H1 (cell line): ENCODE measurements around the gene CYP4B1. TPM values are rescaled to one million over a fixed set of nuclear protein-coding genes. Genes with fewer than 3 reads are reported as not detected.

Experiments
- CTCF ChIA-PET: fragments of 300-600 bp; sonication (Branson Sonifier 250); formaldehyde crosslinking; loops from one replicate; lab custom pipeline; 2021; ENCODE audit not compliant: partially characterized antibody; lab: Charles Lee
- POLR2A ChIA-PET: fragments of 300-600 bp; sonication (Branson Sonifier 250); formaldehyde crosslinking; loops from one replicate; lab custom pipeline; 2021; ENCODE audit warnings: inconsistent platforms; ENCODE audit not compliant: partially characterized antibody; lab: Charles Lee
- DNase-seq, 2 experiments: peaks; one replicate each; pipeline versions ENCODE4 v3.0.0 to v3.0.0-alpha.2; 2010 to 2022; ENCODE audit warnings: low spot score in 2 of 2, low read depth in 1 of 2, mixed read lengths in 1 of 2
- FAIRE-seq: peaks from 2 replicates; lab custom pipeline; 2011; peaks lifted over from hg19 to GRCh38; lab: Jason Lieb, UNC
- H2AFZ ChIP-seq: 2 replicates; pipeline ENCODE4 v1.8.1; 2012; ENCODE audit warnings: low read length, inconsistent platforms
- H2AK5ac ChIP-seq: 2 replicates; pipeline ENCODE4 v1.6.1; 2013; ENCODE audit warnings: low read depth, low read length
- H2BK120ac ChIP-seq: replicated peaks from 2 replicates; pipeline ENCODE3; 2013; ENCODE audit warnings: low read depth, low read length, inconsistent platforms
- H2BK12ac ChIP-seq: 2 replicates; pipeline ENCODE4 v1.6.1; 2013; ENCODE audit warnings: low read depth, low read length
- H2BK15ac ChIP-seq: 2 replicates; pipeline ENCODE4 v1.6.1; 2013; ENCODE audit warnings: low read length
- H2BK20ac ChIP-seq: 2 replicates; pipeline ENCODE4 v1.6.1; 2013; ENCODE audit warnings: low read length
- H2BK5ac ChIP-seq: 2 replicates; pipeline ENCODE4 v1.6.1; 2013; ENCODE audit warnings: low read depth, low read length
- H3K14ac ChIP-seq: 2 replicates; pipeline ENCODE4 v1.6.1; 2013; ENCODE audit warnings: inconsistent platforms; ENCODE audit not compliant: insufficient read length
- H3K18ac ChIP-seq: 2 replicates; pipeline ENCODE4 v1.6.1; 2013; ENCODE audit warnings: low read length; ENCODE audit errors: extremely low read depth
- H3K23ac ChIP-seq: 2 replicates; pipeline ENCODE4 v1.6.1; 2013; ENCODE audit warnings: inconsistent platforms; ENCODE audit not compliant: insufficient read length
- H3K23me2 ChIP-seq: 2 replicates; pipeline ENCODE4 v1.6.1; 2013; ENCODE audit warnings: low read depth, low read length
- H3K27ac ChIP-seq: 2 replicates; pipeline ENCODE4 v1.6.1; 2011; ENCODE audit warnings: low read depth, low read length, inconsistent platforms
- H3K27me3 ChIP-seq, 4 experiments: replicated peaks in 1 of 4; 1 replicate in 1 of 4; 2 replicates in 3 of 4; pipeline versions ENCODE4 v1.6.1 to v1.8.1; 2011 to 2013; ENCODE audit warnings: low read length in 3 of 4, mild to moderate bottlenecking in 3 of 4, inconsistent platforms in 2 of 4, mixed read lengths in 2 of 4, moderate library complexity in 1 of 4; ENCODE audit not compliant: control insufficient read depth in 3 of 4, insufficient read depth in 3 of 4; ENCODE audit errors: extremely low read depth in 1 of 4
- H3K36me3 ChIP-seq, 4 experiments: 2 replicates each; pipeline versions ENCODE4 v1.6.1 to v1.8.1; 2011 to 2013; ENCODE audit warnings: mild to moderate bottlenecking in 4 of 4, low read length in 3 of 4, moderate library complexity in 2 of 4, control low read depth in 1 of 4, inconsistent platforms in 1 of 4; ENCODE audit not compliant: insufficient read depth in 4 of 4, control insufficient read depth in 2 of 4
- H3K4ac ChIP-seq: replicated peaks from 2 replicates; pipeline ENCODE3; 2013; ENCODE audit warnings: low read length, low read depth, mixed read lengths, inconsistent platforms; ENCODE audit not compliant: insufficient read length
- H3K4me1 ChIP-seq, 4 experiments: replicated peaks in 1 of 4; 1 replicate in 1 of 4; 2 replicates in 3 of 4; pipeline versions ENCODE4 v1.6.1 to v1.8.1; 2011 to 2013; ENCODE audit warnings: low read length in 3 of 4, inconsistent platforms in 2 of 4, mixed read lengths in 1 of 4; ENCODE audit not compliant: insufficient read depth in 4 of 4, control insufficient read depth in 3 of 4
- H3K4me2 ChIP-seq, 2 experiments: 2 replicates each; pipeline versions ENCODE4 v1.6.1 to v1.8.1; 2011 to 2013; ENCODE audit warnings: low read depth in 2 of 2, low read length in 2 of 2, control low read depth in 1 of 2, inconsistent platforms in 1 of 2, mild to moderate bottlenecking in 1 of 2; ENCODE audit not compliant: insufficient read depth in 1 of 2
- H3K4me3 ChIP-seq, 4 experiments: fragments of 200-600, 300-600 bp in 1 of 4; sonication (generic), shearing (Covaris generic), sonication (Bioruptor Twin) in 1 of 4; 2 replicates each; pipeline versions ENCODE4 v1.5.1 to v1.8.1; 2011 to 2016; ENCODE audit warnings: low read length in 4 of 4, low read depth in 3 of 4, control low read depth in 2 of 4, inconsistent platforms in 2 of 4, mild to moderate bottlenecking in 2 of 4, mixed read lengths in 1 of 4, moderate library complexity in 1 of 4; ENCODE audit not compliant: insufficient read depth in 2 of 4; ENCODE audit errors: extremely low read depth in 1 of 4
- H3K56ac ChIP-seq: replicated peaks from 2 replicates; pipeline ENCODE3; 2013; ENCODE audit warnings: low read depth, mild to moderate bottlenecking, mixed read lengths, low read length, inconsistent platforms; ENCODE audit not compliant: insufficient read length
- H3K79me1 ChIP-seq: 2 replicates; pipeline ENCODE4 v1.6.1; 2013; ENCODE audit warnings: low read depth, low read length, control low read depth
- H3K79me2 ChIP-seq, 2 experiments: 2 replicates each; pipeline versions ENCODE4 v1.6.1 to v1.8.1; 2012 to 2013; ENCODE audit warnings: low read length in 2 of 2, mild to moderate bottlenecking in 2 of 2, inconsistent platforms in 1 of 2; ENCODE audit not compliant: insufficient read depth in 2 of 2, control insufficient read depth in 1 of 2
- H3K9ac ChIP-seq, 4 experiments: replicated peaks in 1 of 4; 1 replicate in 1 of 4; 2 replicates in 3 of 4; pipeline versions ENCODE4 v1.6.1 to v1.8.1; 2011 to 2013; ENCODE audit warnings: low read depth in 3 of 4, low read length in 3 of 4, control low read depth in 2 of 4, mild to moderate bottlenecking in 2 of 4, moderate library complexity in 2 of 4, inconsistent platforms in 1 of 4; ENCODE audit errors: extremely low read depth in 1 of 4
- H3K9me3 ChIP-seq, 2 experiments: 2 replicates each; pipeline versions ENCODE4 v1.6.1 to v1.8.1; 2012 to 2013; ENCODE audit warnings: mild to moderate bottlenecking in 2 of 2, moderate library complexity in 2 of 2, control low read depth in 1 of 2, inconsistent platforms in 1 of 2, low read depth in 1 of 2, low read length in 1 of 2, mixed read lengths in 1 of 2; ENCODE audit not compliant: insufficient read depth in 2 of 2
- H4K20me1 ChIP-seq, 2 experiments: replicated peaks in 1 of 2; 2 replicates each; pipeline versions ENCODE3 to v1.8.1; 2011 to 2013; ENCODE audit warnings: inconsistent platforms in 2 of 2, low read length in 2 of 2, mild to moderate bottlenecking in 1 of 2; ENCODE audit not compliant: insufficient read depth in 2 of 2, control insufficient read depth in 1 of 2
- H4K5ac ChIP-seq: 2 replicates; pipeline ENCODE4 v1.6.1; 2013; ENCODE audit warnings: low read length, low read depth, mixed read lengths, inconsistent platforms; ENCODE audit not compliant: insufficient read length
- H4K8ac ChIP-seq: 2 replicates; pipeline ENCODE4 v1.8.0; 2013; ENCODE audit warnings: mild to moderate bottlenecking, moderate library complexity, low read length, inconsistent platforms; ENCODE audit not compliant: insufficient read depth; ENCODE audit errors: extremely low read depth
- H4K91ac ChIP-seq: replicated peaks from 2 replicates; pipeline ENCODE3; 2013; ENCODE audit warnings: low read length, mixed read lengths, inconsistent platforms; ENCODE audit not compliant: insufficient read length
- CHD1 ChIP-seq: IDR thresholded peaks from 2 replicates; pipeline ENCODE4 v1.6.1; 2012; ENCODE audit warnings: low read depth, low read length, improper control_type of control experiment
- CTBP2 ChIP-seq: IDR thresholded peaks from 2 replicates; pipeline ENCODE4 v1.7.0; 2011; ENCODE audit warnings: borderline replicate concordance, mild to moderate bottlenecking, moderate library complexity, mixed read lengths, low read length; ENCODE audit not compliant: insufficient read depth, insufficient read length
- JUN ChIP-seq: IDR thresholded peaks from 2 replicates; pipeline ENCODE4 v1.6.1; 2011; ENCODE audit warnings: low read depth, mild to moderate bottlenecking, improper control_type of control experiment, low read length
- KDM1A ChIP-seq: fragments of 200-600, 300-600 bp; sonication (generic); IDR thresholded peaks from 2 replicates; pipeline ENCODE4 v1.7.1; 2016; ENCODE audit warnings: mild to moderate bottlenecking, low read length, borderline replicate concordance
- KDM4A ChIP-seq: IDR thresholded peaks from one replicate; pipeline ENCODE4 v1.7.1; 2012; ENCODE audit warnings: low read depth, mild to moderate bottlenecking, moderate library complexity, low read length, inconsistent platforms; ENCODE audit not compliant: severe bottlenecking
- KDM5A ChIP-seq: fragments of 200-600 bp; IDR thresholded peaks from 2 replicates; pipeline ENCODE4 v1.7.1; 2012; ENCODE audit warnings: mild to moderate bottlenecking, low read length, inconsistent platforms, mixed read lengths
- MAFK ChIP-seq: IDR thresholded peaks from 2 replicates; pipeline ENCODE4 v1.6.1; 2012; ENCODE audit warnings: low read depth, mild to moderate bottlenecking, improper control_type of control experiment, low read length
- POU5F1 ChIP-seq: IDR thresholded peaks from 2 replicates; pipeline ENCODE4 v1.6.1; 2011; ENCODE audit warnings: low read depth, mild to moderate bottlenecking, low read length, moderate library complexity
- RNF2 ChIP-seq: fragments of 200-900, 300-1000 bp; sonication (generic); IDR thresholded peaks from 2 replicates; pipeline ENCODE4 v1.7.1; 2016; ENCODE audit warnings: borderline replicate concordance, low read depth, mild to moderate bottlenecking, antibody characterized with exemption, low read length; ENCODE audit not compliant: poor library complexity, severe bottlenecking; ENCODE audit errors: missing control alignments
- SIN3A ChIP-seq, 2 experiments: IDR thresholded peaks in 1 of 2; conservative IDR thresholded peaks in 1 of 2; 2 replicates each; pipeline ENCODE4 v1.6.1; 2011 to 2012; ENCODE audit warnings: low read length in 2 of 2, improper control_type of control experiment in 1 of 2, low read depth in 1 of 2, mild to moderate bottlenecking in 1 of 2
- SUZ12 ChIP-seq: fragments of 200-600 bp; sonication (generic); IDR thresholded peaks from 2 replicates; pipeline ENCODE4 v1.6.1; 2012; ENCODE audit warnings: mild to moderate bottlenecking, inconsistent platforms, low read length, moderate library complexity, mixed read lengths
- TAF1 ChIP-seq: IDR thresholded peaks from 2 replicates; pipeline ENCODE4 v1.6.1; 2011; ENCODE audit warnings: mild to moderate bottlenecking, low read depth, low read length
- TBP ChIP-seq: IDR thresholded peaks from 2 replicates; pipeline ENCODE4 v1.6.1; 2011; ENCODE audit warnings: low read depth, low read length, improper control_type of control experiment
- WGBS, 2 experiments: shearing (Covaris generic) in 1 of 2; methylation state at CpG; one replicate each; pipeline versions ENCODE4 v1.1.6 to v1.1.7; 2013 to 2015; ENCODE audit warnings: low lambda C conversion rate in 2 of 2, mixed read lengths in 2 of 2, inconsistent platforms in 1 of 2, low coverage in 1 of 2, missing lambda C conversion rate in 1 of 2; ENCODE audit not compliant: insufficient replicate concordance in 2 of 2, insufficient coverage in 1 of 2, insufficient read length in 1 of 2; ENCODE audit errors: extremely low coverage in 1 of 2, missing lambda C conversion rate in 1 of 2; 5-methylcytosine and 5-hydroxymethylcytosine counted together
- polyA plus RNA-seq, 7 experiments: library from polyadenylated mRNA; depleted of rRNA in 3 of 7; stranded (reverse) in 5 of 7; unstranded in 2 of 7; fragments of >200 nt in 5 of 7; fragments of 200-250 nt in 2 of 7; gene quantifications; 1 replicate in 5 of 7; 2 replicates in 1 of 7; 4 replicates in 1 of 7; pipeline versions ENCODE4 v1.2.1 to v1.2.3, GENCODE V29; 2011 to 2013; ENCODE audit warnings: missing spikeins in 2 of 7, mixed read lengths in 2 of 7
- total RNA-seq: library from RNA; stranded (reverse); fragmentation: NEBNext Ultra II Directional; extraction: Animal tissue kit (Norgen Biotek cat#: 25700); gene quantifications from 2 replicates; pipeline ENCODE4 v1.2.1, GENCODE V29; 2021
- TF ChIP-seq, protein P1 (sequence below): IDR thresholded peaks from 2 replicates; pipeline ENCODE4 v1.6.1; 2011; ENCODE audit warnings: low read depth, mild to moderate bottlenecking, low read length; ENCODE audit not compliant: insufficient read depth

Gene CYP4B1
- total and polyA plus RNA-seq, 2 of the 8 experiments (the other 6 are each of a cell fraction or from before 2014, with no cell fraction given), result 0.23 TPM; not detected in 1

DNA sequence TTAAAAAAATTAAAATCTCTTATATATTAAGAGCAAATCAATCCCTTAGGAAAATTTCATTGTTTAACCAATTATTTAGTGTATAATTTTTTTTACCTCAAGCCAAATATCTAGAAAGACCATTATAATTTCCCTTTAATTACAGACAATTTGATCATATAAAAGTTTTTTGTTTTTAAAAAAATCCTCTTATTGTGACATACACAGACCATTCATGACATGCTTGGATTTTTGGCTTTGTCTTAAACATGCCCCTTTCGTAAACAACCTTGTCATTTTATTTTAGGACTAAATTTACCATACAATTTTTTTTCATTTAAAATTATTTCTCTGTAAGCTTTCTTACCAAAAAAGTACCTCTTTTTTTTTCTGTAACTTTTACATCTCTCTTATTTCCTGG is 14.2 kb upstream of the CYP4B1 start:
- no peak overlapping the region for H4K8ac ChIP-seq
- H3K27me3 ChIP-seq, result no peaks in the 10 kb centered on the region
- peaks cover 23 to 30% of the 10 kb centered on the region in 2 experiments for H3K9me3 ChIP-seq
- no peak overlapping the region for H2AFZ ChIP-seq
- H3K4ac ChIP-seq, result no peak overlapping the region
- WGBS, 2 experiments, result 83% methylated on average over 1 of the region's 1 CpG; no CpG with 5 or more reads in 1 of the 2 experiments
- ChIA-PET POLR2A (no interaction called here), CTCF (no interaction called here)
- H3K9ac ChIP-seq, result no peak overlapping the region
- no peak overlapping the region for H4K91ac ChIP-seq
- H3K79me2 ChIP-seq, result no peaks in the 10 kb centered on the region
- H3K14ac ChIP-seq, result no peak overlapping the region
- H3K79me1 ChIP-seq, result no peaks in the 10 kb centered on the region
- no peak overlapping the region for H3K56ac ChIP-seq
- no peaks in the 10 kb centered on the region for H3K23me2 ChIP-seq
- H4K5ac ChIP-seq, result no peak overlapping the region
- H2BK5ac ChIP-seq, result no peak overlapping the region
- H3K18ac ChIP-seq, result no peak overlapping the region
- no peak overlapping the region for H2BK20ac ChIP-seq
- no peaks in the 10 kb centered on the region for H4K20me1 ChIP-seq
- H2BK120ac ChIP-seq, result no peak overlapping the region
- DNase-seq (no peak), FAIRE-seq (no peak)
- H3K4me3 ChIP-seq, result no peak overlapping the region
- no peak overlapping the region for H3K23ac ChIP-seq
- H3K4me2 ChIP-seq, result no peak overlapping the region
- no peak overlapping the region for H2BK12ac ChIP-seq
- H2BK15ac ChIP-seq, result no peak overlapping the region
- H3K36me3 ChIP-seq, result no peaks in the 10 kb centered on the region
- peaks cover 0 to under 1% (median under 1%) of the 10 kb centered on the region in 4 experiments; a peak in 2 of 7 replicates for H3K4me1 ChIP-seq
- no peak overlapping the region for H2AK5ac ChIP-seq
- H3K27ac ChIP-seq, result no peak overlapping the region
- no peak for TF ChIP-seq SUZ12
- TF ChIP-seq TAF1, result no peak
- TF ChIP-seq, protein P1, sequence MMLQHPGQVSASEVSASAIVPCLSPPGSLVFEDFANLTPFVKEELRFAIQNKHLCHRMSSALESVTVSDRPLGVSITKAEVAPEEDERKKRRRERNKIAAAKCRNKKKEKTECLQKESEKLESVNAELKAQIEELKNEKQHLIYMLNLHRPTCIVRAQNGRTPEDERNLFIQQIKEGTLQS, result no peak
- TF ChIP-seq KDM4A, result no peak
- TF ChIP-seq CTBP2, result no peak
- no peak for TF ChIP-seq JUN
- TF ChIP-seq KDM1A, result no peak
- TF ChIP-seq CHD1, result no peak
- TF ChIP-seq MAFK, result no peak
- no peak for TF ChIP-seq TBP
- TF ChIP-seq SIN3A (conservative IDR thresholded peaks at IDR 0.05 in 1 of 2, IDR thresholded peaks at IDR 0.05 in 1 of 2; ENCODE audit: low read depth in 1 of 2, low read length in 2 of 2), result no peak
- no peak for TF ChIP-seq KDM5A
- no peak for TF ChIP-seq POU5F1
- no peak for TF ChIP-seq RNF2
